ENCODE data around the gene SCN5A. TPM values are rescaled to one million over a fixed set of nuclear protein-coding genes. Genes with fewer than 3 reads are reported as not detected.

SCN5A gene
- total and polyA plus RNA-seq, 2 of the 8 experiments (the other 6 are each of a cell fraction or from before 2014, with no cell fraction given) = 4.8 to 11.4 TPM

DNA sequence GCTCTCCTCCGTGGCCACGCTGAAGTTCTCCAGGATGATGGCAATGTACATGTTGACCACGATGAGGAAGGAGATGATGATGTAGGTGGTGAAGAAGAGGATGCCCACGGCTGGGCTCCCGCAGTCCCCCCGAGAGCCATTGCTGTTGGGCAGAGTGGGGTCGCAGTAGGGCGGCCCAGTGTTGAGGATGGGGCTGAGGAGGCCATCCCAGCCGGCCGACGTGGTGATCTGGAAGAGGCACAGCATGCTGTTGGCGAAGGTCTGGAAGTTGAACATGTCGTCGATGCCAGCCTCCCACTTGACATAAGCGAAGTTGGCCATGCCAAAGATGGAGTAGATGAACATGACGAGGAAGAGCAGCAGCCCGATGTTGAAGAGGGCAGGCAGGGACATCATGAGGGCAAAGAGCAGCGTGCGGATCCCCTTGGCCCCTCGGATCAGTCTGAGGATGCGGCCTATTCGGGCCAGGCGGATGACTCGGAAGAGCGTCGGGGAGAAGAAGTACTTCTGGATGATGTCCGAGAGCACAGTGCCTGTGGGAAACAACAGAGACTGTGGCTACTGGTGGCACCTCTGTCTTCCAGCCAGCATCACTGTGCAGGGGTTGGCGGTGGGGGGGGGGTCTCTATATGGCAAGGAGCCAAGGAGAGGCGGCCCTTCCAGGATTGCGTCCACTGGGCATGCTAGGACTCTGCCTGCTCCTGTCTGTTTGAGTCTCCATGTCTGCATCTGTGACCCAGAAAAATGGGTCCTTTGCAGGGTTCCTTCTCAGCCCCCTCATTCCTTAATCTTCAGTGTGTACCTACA lies 98.3 kb downstream of the SCN5A start:
- H3K4me1 ChIP-seq (replicated peaks in 1 of 4; ENCODE audit: control insufficient read depth in 3 of 4, insufficient read depth in 4 of 4, low read length in 3 of 4) = peaks cover 0 to 5% (median 1%) of the 10 kb centered on the region in 4 experiments; a peak in 1 of 7 replicates
- FAIRE-seq (no peak), DNase-seq (ENCODE audit: low read depth in 1 of 2, low spot score in 2 of 2) (no peak)
- no peak overlapping the region for H2BK120ac ChIP-seq (replicated peaks; ENCODE audit: low read depth, low read length)
- no peak overlapping the region for H3K4me2 ChIP-seq (ENCODE audit: insufficient read depth in 1 of 2, low read depth in 2 of 2, low read length in 2 of 2)
- peaks cover 0 to 5% of the 10 kb centered on the region in 2 experiments; a peak in 1 of 4 replicates for H3K9me3 ChIP-seq (ENCODE audit: insufficient read depth in 2 of 2, low read depth in 1 of 2, low read length in 1 of 2)
- no peak overlapping the region for H3K27ac ChIP-seq (ENCODE audit: low read depth, low read length)
- no peak overlapping the region for H3K18ac ChIP-seq (ENCODE audit: extremely low read depth, low read length)
- no peak overlapping the region for H2BK5ac ChIP-seq (ENCODE audit: low read depth, low read length)
- no peak overlapping the region for H3K56ac ChIP-seq (replicated peaks; ENCODE audit: insufficient read length, low read depth, low read length)
- H3K36me3 ChIP-seq (ENCODE audit: control insufficient read depth in 2 of 4, insufficient read depth in 4 of 4, low read length in 3 of 4) = peaks cover 0 to 3% (median 0%) of the 10 kb centered on the region in 4 experiments; a peak in 2 of 8 replicates
- H2BK12ac ChIP-seq (ENCODE audit: low read depth, low read length) = no peak overlapping the region
- no peak overlapping the region for H3K4me3 ChIP-seq (ENCODE audit: extremely low read depth in 1 of 4, insufficient read depth in 2 of 4, low read depth in 3 of 4, low read length in 4 of 4)
- no peak overlapping the region for H3K14ac ChIP-seq (ENCODE audit: insufficient read length)
- ChIA-PET CTCF (ENCODE audit: partially characterized antibody) (no interaction called here), POLR2A (ENCODE audit: partially characterized antibody) (no interaction called here)
- WGBS, 2 experiments (ENCODE audit: extremely low coverage in 1 of 2, insufficient coverage in 1 of 2, insufficient read length in 1 of 2, insufficient replicate concordance in 2 of 2, low coverage in 1 of 2, low lambda C conversion rate in 2 of 2, missing lambda C conversion rate in 1 of 2) = 92% methylated on average over 29 of the region's 30 CpGs; no CpG with 5 or more reads in 1 of the 2 experiments
- no peak overlapping the region for H3K9ac ChIP-seq (replicated peaks in 1 of 4; ENCODE audit: extremely low read depth in 1 of 4, low read depth in 3 of 4, low read length in 3 of 4)
- H2BK15ac ChIP-seq (ENCODE audit: low read length) = no peak overlapping the region
- H3K4ac ChIP-seq (replicated peaks; ENCODE audit: insufficient read length, low read depth, low read length) = no peak overlapping the region
- no peaks in the 10 kb centered on the region for H4K20me1 ChIP-seq (replicated peaks in 1 of 2; ENCODE audit: control insufficient read depth in 1 of 2, insufficient read depth in 2 of 2, low read length in 2 of 2)
- H3K79me2 ChIP-seq (ENCODE audit: control insufficient read depth in 1 of 2, insufficient read depth in 2 of 2, low read length in 2 of 2) = no peaks in the 10 kb centered on the region
- H2AFZ ChIP-seq (ENCODE audit: low read length) = no peak overlapping the region
- H4K5ac ChIP-seq (ENCODE audit: insufficient read length, low read depth, low read length) = no peak overlapping the region
- no peak overlapping the region for H4K91ac ChIP-seq (replicated peaks; ENCODE audit: insufficient read length, low read length)
- H2BK20ac ChIP-seq (ENCODE audit: low read length) = no peak overlapping the region
- no peak for TF ChIP-seq KDM1A (IDR thresholded peaks at IDR 0.05; ENCODE audit: borderline replicate concordance, low read length)
- H3K23me2 ChIP-seq (ENCODE audit: low read depth, low read length) = no peaks in the 10 kb centered on the region
- no peak overlapping the region for H4K8ac ChIP-seq (ENCODE audit: extremely low read depth, insufficient read depth, low read length)
- no peak overlapping the region for H3K23ac ChIP-seq (ENCODE audit: insufficient read length)
- no peaks in the 10 kb centered on the region for H3K79me1 ChIP-seq (ENCODE audit: low read depth, low read length)
- H2AK5ac ChIP-seq (ENCODE audit: low read depth, low read length) = no peak overlapping the region
- H3K27me3 ChIP-seq (replicated peaks in 1 of 4; ENCODE audit: control insufficient read depth in 3 of 4, extremely low read depth in 1 of 4, insufficient read depth in 3 of 4, low read length in 3 of 4) = no peaks in the 10 kb centered on the region
